Adrenal gland (tissue), 12 donors: ENCODE results near the gene TFEB. TPM values are rescaled to one million over a fixed set of nuclear protein-coding genes. Genes with fewer than 3 reads are reported as not detected.

Experiments used
- DNase-seq, 7 donors: peaks; one replicate each; pipeline ENCODE4 v3.0.0-alpha.2; 2019 to 2020
- H3K27ac ChIP-seq, 5 donors: fragments of 200-600 bp; sonication (generic) in 4 of 5; 1 replicate in 3 of 5; 2 replicates in 2 of 5; pipeline versions ENCODE4 v1.5.1 to v1.8.0; 2016 to 2020; ENCODE audit warnings: mild to moderate bottlenecking in 1 of 5
- H3K27me3 ChIP-seq: fragments of 200-600 bp; 2 replicates; pipeline ENCODE4 v1.8.0; 2021
- H3K36me3 ChIP-seq, 2 donors: fragments of 200-600 bp; replicated peaks in 1 of 2; 1 replicate in 1 of 2; 2 replicates in 1 of 2; pipeline versions ENCODE4 v1.5.1 to v1.8.0; 2018 to 2022
- H3K4me1 ChIP-seq, 2 donors: fragments of 200-600 bp; replicated peaks in 1 of 2; 1 replicate in 1 of 2; 2 replicates in 1 of 2; pipeline versions ENCODE4 v1.5.1 to v1.8.0; 2018 to 2021
- H3K4me3 ChIP-seq, 4 donors: fragments of 200-600 bp; sonication (generic) in 3 of 4; one replicate each; pipeline ENCODE4 v1.5.1; 2016 to 2018
- H3K9me3 ChIP-seq, 3 donors: fragments of 200-600 bp; sonication (generic) in 1 of 3; replicated peaks in 1 of 3; 1 replicate in 2 of 3; 2 replicates in 1 of 3; pipeline versions ENCODE4 v1.5.1 to v1.8.0; 2016 to 2021
- POLR2A ChIP-seq, 2 donors: fragments of 450-650 bp; IDR thresholded peaks; one replicate each; pipeline ENCODE4 v1.6.1; 2017; ENCODE audit warnings: antibody characterized with exemption in 2 of 2, mild to moderate bottlenecking in 2 of 2, moderate library complexity in 1 of 2
- WGBS, 4 donors: extraction: QIAGEN DNeasy Blood & Tissue Kit in 2 of 4; methylation state at CpG; one replicate each; pipeline versions ENCODE4 v1.1.5 to v1.1.7; 2013 to 2017; 5-methylcytosine and 5-hydroxymethylcytosine counted together
- intact Hi-C, 2 donors: fragments of 100-400 bp; cut with DNase I; formaldehyde crosslinking; loops; one replicate each; pipeline versions ENCODE4 v1.14.1 to v1.15.0; 2022 to 2023
- polyA plus RNA-seq, 3 donors: library from polyadenylated mRNA; stranded (reverse); fragments of 200-250 nt in 2 of 3; fragments of 350-450 nt in 1 of 3; fragmentation: Illumina TruSeq in 1 of 3; extraction: RNeasy Lipid Tissue Mini Kit (QIAGEN cat#74804) in 1 of 3; gene quantifications; one replicate each; pipeline ENCODE4 v1.2.3, GENCODE V29; 2013 to 2014
- total RNA-seq, 9 donors: library from RNA; depleted of rRNA in 4 of 9; stranded (reverse); fragments of >200 nt in 4 of 9; fragments of 120-200 nt in 1 of 9; fragmentation: NEBNext Ultra II Directional in 1 of 9; extraction: Animal tissue kit (Norgen Biotek cat#: 25700) in 1 of 9; gene quantifications; one replicate each; pipeline versions ENCODE4 v1.1.0 to v1.2.4, GENCODE V29; 2013 to 2023
- TF ChIP-seq, protein P1 (sequence below), 6 experiments: fragments of 450-650 bp in 4 of 6; fragments of 200-600 bp in 2 of 6; sonication (generic) in 1 of 6; IDR thresholded peaks; 1 replicate in 5 of 6; 2 replicates in 1 of 6; pipeline versions ENCODE4 v1.5.1 to v1.8.0; 2016 to 2021; ENCODE audit warnings: antibody characterized with exemption in 6 of 6, mild to moderate bottlenecking in 2 of 6, moderate library complexity in 1 of 6
- donor health status: healthy with polysubstance abuse.
- donor health status: Bipolar disorder and iron deficiency.
- donor health status: DM: yes; HTN: yes; CAD: no.
- donor health status: DM: no; HTN: no; CAD: no.
- donor health status: DM: no; HTN: no; CAD: no.
- donor health status: DM: yes; HTN: yes; CAD: no.

TFEB gene
- total and polyA plus RNA-seq, 12 donors = 2.1 to 47.2 (median 20.2) TPM

DNA sequence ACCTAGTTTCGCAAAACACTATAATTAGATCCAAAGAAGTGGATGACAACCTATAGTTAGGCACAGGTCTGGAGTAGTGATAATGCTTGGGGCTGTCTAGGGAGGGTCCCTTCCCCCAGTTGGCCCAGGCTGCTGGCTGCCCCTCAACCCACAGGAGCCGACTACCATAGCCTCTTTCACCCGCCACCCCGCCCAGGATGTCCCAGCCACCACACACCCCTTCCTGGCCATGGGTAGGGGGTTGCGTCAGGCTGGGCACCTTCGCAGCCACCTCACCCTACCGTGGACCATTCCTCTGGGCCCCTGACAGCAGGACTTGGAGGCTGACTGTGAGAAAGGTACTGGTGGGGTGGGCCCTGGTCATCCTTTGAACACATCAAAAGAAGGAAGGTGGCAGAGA lies 8.5 kb downstream of the TFEB start:
- WGBS, 4 donors = 71 to 86% (median 84%) methylated on average over 7 of the region's 7 CpGs
- no peaks in the 10 kb centered on the region for H3K9me3 ChIP-seq
- DNase-seq = no peak
- intact Hi-C loops = no loop called here
- no peak overlapping the region for H3K27ac ChIP-seq
- H3K4me1 ChIP-seq = peaks cover 22 to 50% of the 10 kb centered on the region in 2 donors
- no peak overlapping the region for H3K4me3 ChIP-seq
- TF ChIP-seq, protein P1, sequence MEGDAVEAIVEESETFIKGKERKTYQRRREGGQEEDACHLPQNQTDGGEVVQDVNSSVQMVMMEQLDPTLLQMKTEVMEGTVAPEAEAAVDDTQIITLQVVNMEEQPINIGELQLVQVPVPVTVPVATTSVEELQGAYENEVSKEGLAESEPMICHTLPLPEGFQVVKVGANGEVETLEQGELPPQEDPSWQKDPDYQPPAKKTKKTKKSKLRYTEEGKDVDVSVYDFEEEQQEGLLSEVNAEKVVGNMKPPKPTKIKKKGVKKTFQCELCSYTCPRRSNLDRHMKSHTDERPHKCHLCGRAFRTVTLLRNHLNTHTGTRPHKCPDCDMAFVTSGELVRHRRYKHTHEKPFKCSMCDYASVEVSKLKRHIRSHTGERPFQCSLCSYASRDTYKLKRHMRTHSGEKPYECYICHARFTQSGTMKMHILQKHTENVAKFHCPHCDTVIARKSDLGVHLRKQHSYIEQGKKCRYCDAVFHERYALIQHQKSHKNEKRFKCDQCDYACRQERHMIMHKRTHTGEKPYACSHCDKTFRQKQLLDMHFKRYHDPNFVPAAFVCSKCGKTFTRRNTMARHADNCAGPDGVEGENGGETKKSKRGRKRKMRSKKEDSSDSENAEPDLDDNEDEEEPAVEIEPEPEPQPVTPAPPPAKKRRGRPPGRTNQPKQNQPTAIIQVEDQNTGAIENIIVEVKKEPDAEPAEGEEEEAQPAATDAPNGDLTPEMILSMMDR (IDR thresholded peaks at IDR 0.05) = no peak
- no peak for TF ChIP-seq POLR2A (IDR thresholded peaks at IDR 0.05)
- H3K36me3 ChIP-seq = no peaks in the 10 kb centered on the region
- H3K27me3 ChIP-seq = no peaks in the 10 kb centered on the region

DNA sequence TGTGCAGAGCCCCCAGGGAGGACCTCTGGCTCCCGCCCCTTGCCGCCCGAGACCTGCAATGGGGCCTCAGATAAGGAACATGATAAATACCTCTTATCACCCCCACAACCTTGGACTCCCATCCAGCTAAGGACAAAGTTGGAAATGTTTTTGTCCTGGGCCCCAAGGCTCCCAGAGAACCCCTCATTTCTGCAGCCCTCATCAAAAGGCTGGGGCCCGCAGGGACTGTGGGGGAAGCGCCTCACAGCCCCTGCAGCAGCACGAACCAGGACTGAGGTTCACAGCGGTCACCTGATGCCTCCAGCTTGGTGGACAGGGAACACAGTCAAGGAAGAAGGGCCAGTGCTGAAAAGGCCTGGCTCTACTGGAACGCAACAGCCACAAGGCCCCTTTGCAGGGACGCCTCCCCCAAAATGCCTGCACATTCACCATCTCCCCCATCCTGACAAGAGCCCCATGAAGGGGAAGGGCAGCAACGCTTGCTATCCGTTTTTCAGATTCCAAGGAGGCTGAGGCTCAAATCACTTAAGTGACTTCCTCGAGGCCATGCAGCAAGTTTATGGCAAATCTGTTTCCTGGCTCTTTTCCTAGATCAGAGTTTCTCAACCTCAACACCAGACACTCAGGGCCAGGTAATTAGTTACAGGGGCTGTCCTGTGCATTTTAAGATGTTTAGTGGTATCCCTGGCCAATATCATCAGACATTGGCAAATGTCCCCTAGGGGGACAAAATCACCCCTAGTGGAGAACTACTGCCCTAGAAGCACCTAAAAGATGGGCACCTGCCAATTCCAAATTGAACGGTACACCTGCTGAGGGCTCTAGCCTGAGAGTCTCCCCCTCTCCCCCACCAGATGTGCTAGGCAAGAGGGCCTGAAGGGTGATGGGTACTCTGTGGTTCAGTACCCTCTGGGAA lies 10.6 kb downstream of the TFEB start:
- DNase-seq = peak in 1 of 7 donors; percentile 39
- H3K27me3 ChIP-seq = no peaks in the 10 kb centered on the region
- H3K36me3 ChIP-seq = no peaks in the 10 kb centered on the region
- H3K9me3 ChIP-seq = no peaks in the 10 kb centered on the region
- peaks cover 22 to 42% of the 10 kb centered on the region in 2 donors for H3K4me1 ChIP-seq
- intact Hi-C loops = no loop called here
- peak overlapping the region in 3 of 5 donors; percentile 60 to 89 (median 77) for H3K27ac ChIP-seq
- no peak overlapping the region for H3K4me3 ChIP-seq
- 33 to 82% (median 61%) methylated on average over 6 to 13 of the region's 13 CpGs for WGBS, 4 donors
- no peak for TF ChIP-seq POLR2A (IDR thresholded peaks at IDR 0.05)
- TF ChIP-seq, protein P1 (IDR thresholded peaks at IDR 0.05) = peak in 1 of 6 experiments; percentile 2

DNA sequence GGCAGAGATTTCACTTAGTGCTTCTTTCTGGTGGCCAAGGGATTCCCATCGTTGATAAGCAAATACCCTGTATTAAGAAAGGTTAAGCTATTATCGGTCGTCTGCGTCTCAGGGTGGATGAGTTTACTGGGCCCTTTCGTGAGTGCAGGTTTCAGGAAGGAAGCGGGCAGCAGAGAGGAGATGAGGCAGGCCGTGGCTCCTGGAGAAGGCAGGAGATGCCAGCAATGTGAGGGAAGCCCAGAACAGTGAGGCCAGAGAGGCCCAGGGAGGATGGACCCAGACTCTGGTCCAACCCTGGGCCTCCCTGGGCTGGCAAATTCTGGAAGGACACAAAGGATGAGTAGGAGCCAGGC lies 11.2 kb downstream of the TFEB start:
- Histone ChIP-seq H3K4me1 (peaks cover 22 to 40% of the 10 kb centered on the region in 2 donors), H3K27ac (peak overlapping the region in 3 of 5 donors; percentile 60 to 89 (median 77)), H3K4me3 (no peak overlapping the region), H3K9me3 (no peaks in the 10 kb centered on the region), H3K36me3 (no peaks in the 10 kb centered on the region), H3K27me3 (no peaks in the 10 kb centered on the region)
- intact Hi-C loops = no loop called here
- peak in 1 of 7 donors; percentile 38 for DNase-seq
- 49 to 61% (median 57%) methylated on average over 7 of the region's 7 CpGs for WGBS, 4 donors
- TF ChIP-seq, protein P1 (IDR thresholded peaks at IDR 0.05) = no peak
- TF ChIP-seq POLR2A (IDR thresholded peaks at IDR 0.05) = no peak

DNA sequence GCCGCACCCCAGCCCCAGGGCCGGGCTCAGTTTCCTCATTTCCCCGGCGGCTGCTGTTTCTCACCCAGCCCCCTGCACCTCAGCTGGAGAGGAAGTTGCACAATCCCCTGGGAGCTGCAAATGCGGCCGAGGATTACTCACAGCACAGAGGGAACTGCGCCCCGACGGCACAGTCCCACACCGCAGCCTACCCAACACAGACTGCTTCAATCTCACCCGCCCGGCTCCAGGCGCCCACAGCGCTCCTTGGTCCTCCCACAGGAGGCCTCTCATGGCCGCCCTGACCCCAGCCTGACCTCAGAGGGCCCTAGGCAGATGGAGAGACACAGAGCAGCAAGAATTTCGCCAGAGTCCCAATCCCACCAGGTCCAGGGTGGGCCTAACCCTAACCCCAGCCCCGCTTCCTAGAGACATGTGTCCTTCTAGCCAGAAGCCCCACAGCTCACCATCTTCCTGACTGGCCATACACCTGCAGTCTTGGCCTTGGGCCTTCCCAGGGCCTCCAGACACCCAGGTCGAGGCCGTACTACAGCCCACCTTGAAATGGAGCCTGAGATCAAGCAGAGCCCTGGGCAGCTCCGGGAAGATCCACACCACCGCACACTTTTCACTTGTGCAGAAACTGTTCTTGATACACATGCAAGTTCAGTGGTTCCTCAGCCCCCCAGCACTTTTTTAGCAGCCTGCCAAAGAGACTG lies 11.7 kb downstream of the TFEB start:
- peak; percentile 75 to 91 (median 89) for DNase-seq
- intact Hi-C loops = no loop called here
- peaks cover 22 to 39% of the 10 kb centered on the region in 2 donors for H3K4me1 ChIP-seq
- WGBS, 4 donors = 39 to 50% (median 43%) methylated on average over 18 to 21 of the region's 21 CpGs
- H3K9me3 ChIP-seq = no peaks in the 10 kb centered on the region
- TF ChIP-seq, protein P1 (IDR thresholded peaks at IDR 0.05) = peak in 2 of 6 experiments; percentile 12 to 26
- TF ChIP-seq POLR2A (IDR thresholded peaks at IDR 0.05) = peak in 1 of 2 donors; percentile 37
- H3K27me3 ChIP-seq = no peaks in the 10 kb centered on the region
- no peaks in the 10 kb centered on the region for H3K36me3 ChIP-seq
- H3K4me3 ChIP-seq = no peak overlapping the region
- peak overlapping the region; percentile 8 to 89 (median 60) for H3K27ac ChIP-seq
